BJ (cell line): ENCODE results near the gene HTR7. TPM values are rescaled to one million over a fixed set of nuclear protein-coding genes. Genes with fewer than 3 reads are reported as not detected.
"Not testable (repeated sequence)": the region's sequence is repeated elsewhere in the genome, so short reads cannot be mapped to it uniquely, and the experiment has no call there.

Source experiments
- CTCF ChIA-PET: fragments of 350-600 bp; formaldehyde crosslinking; extraction: SDS; loops from one replicate; lab custom pipeline; 2021; ENCODE audit warnings: antibody characterized with exemption, inconsistent platforms; lab: Yijun Ruan, JAX
- POLR2A ChIA-PET: fragments of 300-600 bp; sonication (Branson Sonifier 250); formaldehyde crosslinking; extraction: SDS; loops from one replicate; lab custom pipeline; 2021; ENCODE audit warnings: antibody characterized with exemption; lab: Charles Lee
- DNase-seq: peaks from one replicate; pipeline ENCODE4 v3.0.0-alpha.2; 2011; ENCODE audit warnings: low read depth
- H3K27me3 ChIP-seq: 2 replicates; pipeline ENCODE4 v1.6.0; 2011; ENCODE audit warnings: low read length; ENCODE audit not compliant: control insufficient read depth, insufficient read depth
- H3K36me3 ChIP-seq: 2 replicates; pipeline ENCODE4 v1.5.1; 2011; ENCODE audit warnings: low read length; ENCODE audit not compliant: control insufficient read depth, insufficient read depth
- H3K4me3 ChIP-seq: 2 replicates; pipeline ENCODE4 v1.5.1; 2011; ENCODE audit warnings: low read depth, mild to moderate bottlenecking, control low read depth, low read length
- CTCF ChIP-seq: IDR thresholded peaks from 2 replicates; pipeline ENCODE4 v1.5.1; 2011; ENCODE audit warnings: low read depth, mild to moderate bottlenecking, control low read depth, inconsistent platforms, low read length, moderate library complexity; ENCODE audit not compliant: insufficient read depth
- polyA plus RNA-seq: library from polyadenylated mRNA; depleted of rRNA; stranded (reverse); fragments of >200 nt; gene quantifications from 2 replicates; pipeline ENCODE4 v1.2.3, GENCODE V29; 2011

Gene HTR7
- polyA plus RNA-seq, 1 experiment = 0.16 TPM

GRCh38 chr10:90818736-90819135, 39.1 kb downstream of the HTR7 start:
- Histone ChIP-seq H3K27me3 (no peaks in the 10 kb centered on the region), H3K4me3 (no peak overlapping the region), H3K36me3 (no peaks in the 10 kb centered on the region)
- no peak for TF ChIP-seq CTCF
- no peak for DNase-seq
- ChIA-PET POLR2A (no interaction called here), CTCF (no interaction called here)

- DNase-seq = no peak
- CTCF ChIA-PET = no interaction called here
- no peaks in the 10 kb centered on the region for H3K36me3 ChIP-seq
- no peak for TF ChIP-seq CTCF
- POLR2A ChIA-PET = no interaction called here
- H3K27me3 ChIP-seq = no peaks in the 10 kb centered on the region
- H3K4me3 ChIP-seq = no peak overlapping the region
These were observed 40.5 kb downstream of the HTR7 start for GRCh38 chr10:90817128-90817889.

GRCh38 chr10:90816466-90816865, 41.4 kb downstream of the HTR7 start:
- ChIA-PET CTCF (interaction anchor here (0.9 kb wide), 1 partner anchor 28 kb away, joined by 4 read pairs; no protein-coding TSS in a partner anchor), POLR2A (no interaction called here)
- Histone ChIP-seq H3K4me3 (no peak overlapping the region), H3K36me3 (no peaks in the 10 kb centered on the region), H3K27me3 (no peaks in the 10 kb centered on the region)
- DNase-seq = no peak
- TF ChIP-seq CTCF = no peak

GRCh38 chr10:90813594-90814365, 44.1 kb downstream of the HTR7 start:
- CTCF ChIA-PET = interaction anchor here (0.6 to 1.7 kb wide), 4 partner anchors 23 to 670 kb away, joined by 3 to 5 read pairs (median 4); no protein-coding TSS in a partner anchor

GRCh38 chr10:90807106-90807505, 50.7 kb downstream of the HTR7 start:
- not testable (repeated sequence) for DNase-seq, H3K4me3 ChIP-seq, H3K27me3 ChIP-seq, H3K36me3 ChIP-seq
- ChIA-PET CTCF (interaction anchor here (0.6 to 1.4 kb wide), 5 partner anchors 9 to 46 kb away, joined by 3 to 5 read pairs (median 3); no protein-coding TSS in a partner anchor), POLR2A (interaction anchor here (0.5 kb wide), 1 partner anchor 32 kb away, joined by 3 read pairs; no protein-coding TSS in a partner anchor)

More at GRCh38 chr10:90813594-90814365, 44.1 kb downstream of the HTR7 start:
- H3K36me3 ChIP-seq = no peaks in the 10 kb centered on the region
- no peak overlapping the region for H3K4me3 ChIP-seq
- no peak for DNase-seq
- POLR2A ChIA-PET = no interaction called here
- TF ChIP-seq CTCF = no peak
- no peaks in the 10 kb centered on the region for H3K27me3 ChIP-seq
